GM21526 (cell line): Measurements from ENCODE around the gene SCUBE1.

Experiments
- ATAC-seq: cut with Tn5 transposase; IDR thresholded peaks from one replicate; pipeline ENCODE4 v1.9.1; 2021; ENCODE audit warnings: moderate library complexity; ENCODE audit not compliant: unreplicated experiment, low FRiP score

Gene SCUBE1

DNA sequence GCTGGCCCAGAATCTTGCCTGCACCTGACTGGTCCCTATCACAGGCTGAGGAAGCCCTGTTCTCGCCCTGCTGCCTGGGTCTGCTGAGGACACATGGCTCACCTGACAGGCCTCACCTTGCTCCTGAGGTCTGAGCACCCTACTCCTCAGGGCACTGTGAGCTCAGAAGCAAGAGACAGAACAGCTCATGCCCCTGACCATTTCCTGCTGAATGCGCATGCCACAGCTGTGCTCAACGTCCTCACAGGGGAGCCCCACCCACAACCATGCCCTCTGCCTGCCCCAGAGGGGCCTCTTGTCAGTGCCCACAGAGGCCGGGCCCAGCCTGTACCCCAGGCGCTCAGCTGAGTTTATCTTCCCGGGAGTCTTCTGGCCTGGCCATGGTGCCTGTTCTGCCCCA, 194.6 kb downstream of the SCUBE1 start:
- ATAC-seq, result no peak

DNA sequence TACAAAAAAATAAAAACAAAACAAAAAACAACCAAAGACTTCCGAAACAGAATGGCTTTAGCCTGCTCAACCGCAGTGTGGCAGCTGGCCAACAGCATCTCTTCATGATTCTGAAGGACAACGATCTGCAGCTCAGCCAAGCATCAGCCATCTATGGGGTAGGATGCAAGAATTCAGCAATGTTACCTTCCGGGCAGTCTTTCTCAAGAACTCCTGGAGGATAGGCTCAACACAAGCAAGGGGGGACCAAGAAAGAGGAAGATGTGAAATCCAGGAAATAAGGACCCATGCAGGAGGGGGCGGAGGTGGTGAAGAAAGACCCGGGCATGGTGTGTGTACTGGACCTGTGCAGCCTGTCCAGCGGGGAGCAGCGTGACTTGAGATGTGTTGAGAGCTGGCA, 195.4 kb downstream of the SCUBE1 start:
- no peak for ATAC-seq
